PFSK-1 (cell line): ENCODE results near the gene PRM3. TPM values are rescaled to one million over a fixed set of nuclear protein-coding genes. Genes with fewer than 3 reads are reported as not detected.

Source experiments
- FOXP2 ChIP-seq: optimal IDR thresholded peaks from 2 replicates; pipeline ENCODE3; 2011; ENCODE audit warnings: borderline replicate concordance, control low read depth, inconsistent platforms; ENCODE audit not compliant: insufficient read depth; ENCODE audit errors: extremely low read length, extremely low read depth
- POLR2AphosphoS5 ChIP-seq: IDR thresholded peaks from 2 replicates; pipeline ENCODE4 v1.6.1; 2012; ENCODE audit warnings: low read depth, mild to moderate bottlenecking, control low read depth, low read length, moderate library complexity
- REST ChIP-seq, 2 experiments: IDR thresholded peaks; 2 replicates each; pipeline versions ENCODE4 v1.6.1 to v1.8.0; 2011 to 2012; ENCODE audit warnings: low read depth in 2 of 2, low read length in 2 of 2, control low read depth in 1 of 2, inconsistent platforms in 1 of 2, mild to moderate bottlenecking in 1 of 2, moderate library complexity in 1 of 2; ENCODE audit not compliant: insufficient read depth in 1 of 2
- SIN3A ChIP-seq: IDR thresholded peaks from 2 replicates; pipeline ENCODE4 v1.6.1; 2012; ENCODE audit warnings: mild to moderate bottlenecking, low read length, moderate library complexity, borderline replicate concordance; ENCODE audit not compliant: insufficient read depth
- TAF1 ChIP-seq: IDR thresholded peaks from 2 replicates; pipeline ENCODE4 v1.6.1; 2012; ENCODE audit warnings: low read length, control low read depth, borderline replicate concordance; ENCODE audit not compliant: insufficient read depth
- polyA plus RNA-seq: library from polyadenylated mRNA; unstranded; fragments of >200 nt; gene quantifications from one replicate; pipeline ENCODE4 v1.2.1, GENCODE V29; 2012; ENCODE audit warnings: low read depth, missing spikeins; ENCODE audit not compliant: insufficient read length

PRM3 gene
- polyA plus RNA-seq = not detected

- TF ChIP-seq POLR2AphosphoS5 (no peak), SIN3A (no peak), REST (IDR thresholded peaks at IDR 0.05; ENCODE audit: insufficient read depth in 1 of 2, low read depth in 2 of 2, low read length in 2 of 2) (no peak), TAF1 (no peak), FOXP2 (no peak)
Observed at GRCh38 chr16:11272921-11273720, at the start of gene PRM3. Gene PRM3, minus strand, starts transcription at chr16:11273629. Its CDS starts 34 bp downstream, at chr16:11273595.

GRCh38 chr16:11322823-11323222 is 49.4 kb upstream of the PRM3 start:
- TF ChIP-seq TAF1 = no peak
- no peak for TF ChIP-seq REST (IDR thresholded peaks at IDR 0.05; ENCODE audit: insufficient read depth in 1 of 2, low read depth in 2 of 2, low read length in 2 of 2)
- TF ChIP-seq FOXP2 = no peak
- no peak for TF ChIP-seq POLR2AphosphoS5

GRCh38 chr16:11321662-11322061 is 48.2 kb upstream of the PRM3 start:
- TF ChIP-seq SIN3A = no peak
- no peak for TF ChIP-seq POLR2AphosphoS5
- TF ChIP-seq FOXP2 = no peak
- no peak for TF ChIP-seq REST (IDR thresholded peaks at IDR 0.05; ENCODE audit: insufficient read depth in 1 of 2, low read depth in 2 of 2, low read length in 2 of 2)
- TF ChIP-seq TAF1 = no peak

- no peak for TF ChIP-seq SIN3A
- TF ChIP-seq TAF1 = no peak
- no peak for TF ChIP-seq REST (IDR thresholded peaks at IDR 0.05; ENCODE audit: insufficient read depth in 1 of 2, low read depth in 2 of 2, low read length in 2 of 2)
- no peak for TF ChIP-seq FOXP2
- no peak for TF ChIP-seq POLR2AphosphoS5
Observed at GRCh38 chr16:11320170-11320569, 46.7 kb upstream of the PRM3 start.
